Dendritic cell treated with granulocyte-macrophage colony-stimulating factor and Interleukin-4, amounts not matched to agents 40 ng/mL and 50 ng/mL, for 4 days (primary cell): ENCODE measurements around the gene ZNF521.

Experiments
- H3K27ac Mint-ChIP-seq: one replicate; pipeline ENCODE4 v1.8.0; 2022; ENCODE audit warnings: mild to moderate bottlenecking, mixed read lengths
- H3K27me3 Mint-ChIP-seq: one replicate; pipeline ENCODE4 v1.8.0; 2022; ENCODE audit warnings: mild to moderate bottlenecking, mixed read lengths
- H3K36me3 Mint-ChIP-seq: one replicate; pipeline ENCODE4 v1.8.0; 2022; ENCODE audit warnings: low read depth, mixed read lengths
- H3K4me1 Mint-ChIP-seq: one replicate; pipeline ENCODE4 v1.8.0; 2022; ENCODE audit warnings: low read depth, mixed read lengths
- H3K4me3 Mint-ChIP-seq: one replicate; pipeline ENCODE4 v1.8.0; 2022; ENCODE audit warnings: mild to moderate bottlenecking, moderate library complexity, mixed read lengths
- H3K9me3 Mint-ChIP-seq: one replicate; pipeline ENCODE4 v1.8.0; 2022; ENCODE audit warnings: mixed read lengths
- intact Hi-C: fragments of 100-400 bp; cut with micrococcal nuclease; formaldehyde crosslinking; loops from one replicate; pipeline ENCODE4 v1.15.0; 2022

ZNF521 gene

DNA sequence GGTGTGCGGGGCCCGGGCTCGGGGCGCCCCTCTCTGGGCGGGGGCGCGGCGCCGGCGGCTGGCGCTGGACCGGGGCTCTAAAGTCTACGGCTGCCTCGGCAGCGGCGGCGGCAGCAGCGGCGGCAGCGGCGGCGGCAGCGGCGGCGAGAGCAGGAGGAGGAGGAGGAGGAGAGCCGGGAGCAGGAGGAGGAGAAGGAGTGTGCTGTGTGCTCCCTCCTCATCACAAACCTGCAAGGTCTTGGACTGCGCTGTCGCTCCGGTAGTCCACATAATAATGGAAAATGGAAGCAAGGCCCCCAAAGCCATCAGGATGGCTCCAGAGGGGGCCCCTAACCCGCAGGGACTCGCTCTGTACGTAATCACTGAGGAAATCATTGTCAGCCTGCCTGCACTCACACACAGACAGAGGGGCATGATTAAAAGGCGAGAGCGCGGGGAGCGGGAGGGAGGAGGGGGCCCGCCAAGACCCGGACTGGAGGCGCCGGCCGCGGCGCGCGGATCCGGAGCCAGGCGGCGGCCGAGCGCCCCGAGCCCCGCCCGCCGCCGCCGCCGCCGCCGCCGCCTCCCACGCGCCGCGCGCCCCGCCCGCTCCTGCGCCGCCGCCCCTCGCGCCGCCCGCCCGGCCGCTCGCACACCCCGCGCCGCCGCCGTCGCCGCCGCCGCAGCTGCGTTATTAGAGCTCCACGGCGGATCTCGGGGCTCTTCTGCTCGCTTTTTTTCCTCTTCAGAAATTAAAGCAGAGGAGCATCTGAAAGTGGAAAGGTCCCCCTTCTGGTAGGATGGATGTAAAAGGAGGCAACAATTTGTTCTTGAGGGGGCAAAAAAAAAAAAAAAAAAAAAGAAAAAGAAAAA is at the start of gene ZNF521:
ZNF521 (minus strand) TSS at position 390 of the 852 bp plus-strand sequence. CDS start 1,220 bp downstream, outside the sequence.
- H3K27me3 Mint-ChIP-seq, result peaks cover 60% of the 10 kb centered on the region
- peak within 1 kb of the TSS; percentile 91 for H3K4me3 Mint-ChIP-seq
- H3K36me3 Mint-ChIP-seq, result no peaks in the 10 kb centered on the region
- no peak within 1 kb of the TSS for H3K27ac Mint-ChIP-seq
- H3K4me1 Mint-ChIP-seq, result peaks cover 14% of the 10 kb centered on the region
- intact Hi-C loops, result loop anchor here (10.0 kb wide), 2 partner anchors 117 to 153 kb away; no protein-coding TSS in a partner anchor
- H3K9me3 Mint-ChIP-seq, result no peaks in the 10 kb centered on the region

DNA sequence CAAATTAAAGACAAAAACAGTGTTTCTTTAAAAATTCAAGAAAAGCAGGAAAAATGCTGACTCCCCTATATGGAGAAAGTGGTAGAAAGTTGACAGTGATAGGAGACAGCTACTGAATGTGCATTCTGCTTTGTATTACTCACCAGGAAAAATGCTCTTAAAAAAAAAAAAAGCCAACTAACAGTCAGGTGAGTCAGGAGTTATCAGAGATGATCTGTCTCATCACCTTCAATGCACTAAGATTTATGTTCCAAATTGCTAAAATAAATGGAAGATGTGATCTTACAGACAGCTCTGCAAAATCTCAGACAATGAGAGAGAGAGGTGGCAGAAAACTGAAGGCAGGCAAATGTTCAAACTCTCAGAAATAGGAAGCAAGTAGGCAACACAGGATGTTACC is 47.6 kb upstream of the ZNF521 start:
- no peak overlapping the region for H3K4me3 Mint-ChIP-seq
- no peak overlapping the region for H3K27ac Mint-ChIP-seq
- no peaks in the 10 kb centered on the region for H3K36me3 Mint-ChIP-seq
- intact Hi-C loops, result no loop called here
- H3K27me3 Mint-ChIP-seq, result no peaks in the 10 kb centered on the region
- no peaks in the 10 kb centered on the region for H3K4me1 Mint-ChIP-seq
- peaks cover 13% of the 10 kb centered on the region for H3K9me3 Mint-ChIP-seq

DNA sequence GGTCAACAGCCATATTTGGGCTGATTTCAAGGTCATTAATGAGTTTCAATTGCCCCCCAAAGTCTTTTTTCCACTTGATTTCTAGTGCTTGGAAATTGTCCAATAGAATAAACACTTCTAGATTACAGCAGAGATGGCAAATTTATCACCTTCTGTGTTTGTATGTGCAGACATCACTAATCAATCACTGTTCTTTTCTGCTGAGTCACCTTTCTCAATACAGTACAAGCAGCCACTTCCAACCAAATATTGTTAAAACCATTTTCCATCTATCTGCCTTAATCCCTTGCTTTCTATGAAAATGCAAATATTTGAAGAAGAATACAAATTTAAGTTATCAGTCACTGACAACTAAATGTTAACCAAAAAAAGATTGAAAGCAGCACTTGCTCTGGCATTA is 40.2 kb upstream of the ZNF521 start:
- Mint-ChIP-seq H3K36me3 (no peaks in the 10 kb centered on the region), H3K4me1 (no peaks in the 10 kb centered on the region), H3K4me3 (no peak overlapping the region), H3K27me3 (no peaks in the 10 kb centered on the region), H3K9me3 (peaks cover 29% of the 10 kb centered on the region), H3K27ac (no peak overlapping the region)
- intact Hi-C loops, result no loop called here

DNA sequence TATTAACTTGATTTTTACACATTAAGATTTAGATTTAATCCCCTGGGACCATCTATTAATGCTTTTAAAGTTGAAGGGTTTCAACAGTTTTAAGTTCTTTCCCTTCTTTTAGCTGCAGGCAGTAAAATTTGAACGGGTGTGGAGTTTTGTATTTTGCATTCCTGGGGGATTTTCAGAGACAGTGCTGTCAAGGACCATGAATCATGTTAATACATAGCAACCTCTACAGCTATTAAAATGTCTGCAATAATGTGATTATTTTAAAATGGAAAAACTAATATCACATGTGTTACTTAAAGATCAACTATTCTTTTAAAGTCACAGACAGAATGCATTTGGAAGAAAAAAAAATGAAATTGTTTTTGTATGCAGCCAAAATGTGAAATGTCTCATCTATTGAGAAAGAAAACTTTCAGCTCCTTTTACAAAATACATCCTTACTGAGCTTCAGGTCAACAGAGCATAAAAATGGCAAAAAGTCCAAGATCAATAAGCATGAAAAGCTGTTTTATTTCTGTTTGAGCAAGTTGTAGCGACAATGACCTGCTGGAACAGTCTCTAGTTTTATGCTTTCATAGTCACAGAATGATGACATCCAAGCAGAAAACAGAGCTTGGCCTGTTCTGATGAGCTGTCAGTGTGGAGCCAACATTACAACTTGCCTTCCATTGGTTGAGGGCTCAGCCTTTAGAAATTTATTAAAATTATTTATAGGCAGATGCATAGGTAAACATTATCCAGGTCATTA is 21.6 kb upstream of the ZNF521 start:
- Mint-ChIP-seq H3K36me3 (no peaks in the 10 kb centered on the region), H3K27ac (no peak overlapping the region), H3K4me3 (no peak overlapping the region), H3K4me1 (no peaks in the 10 kb centered on the region), H3K9me3 (no peaks in the 10 kb centered on the region), H3K27me3 (no peaks in the 10 kb centered on the region)
- intact Hi-C loops, result no loop called here

DNA sequence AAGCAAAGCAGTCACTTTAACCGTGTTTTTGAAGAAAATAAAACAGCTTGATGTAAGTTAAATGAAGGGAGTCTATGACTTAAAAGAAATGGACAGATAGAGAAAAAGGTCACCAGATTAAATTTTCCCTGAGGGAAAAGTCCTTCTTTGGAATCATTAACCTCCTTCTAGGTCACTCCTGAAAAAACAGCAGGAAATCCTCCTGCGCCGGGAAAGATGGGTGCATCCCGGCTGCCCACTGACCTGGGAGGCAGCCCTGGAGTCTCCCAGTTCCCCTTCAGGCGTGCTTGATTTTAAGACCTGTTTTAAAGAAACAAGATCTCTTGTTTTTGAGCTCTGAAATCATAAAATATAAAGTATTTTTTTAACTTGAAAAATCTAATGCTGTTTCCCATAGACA is 18.4 kb upstream of the ZNF521 start:
- no peaks in the 10 kb centered on the region for H3K9me3 Mint-ChIP-seq
- no peaks in the 10 kb centered on the region for H3K27me3 Mint-ChIP-seq
- no peak overlapping the region for H3K27ac Mint-ChIP-seq
- H3K4me3 Mint-ChIP-seq, result no peak overlapping the region
- no peaks in the 10 kb centered on the region for H3K4me1 Mint-ChIP-seq
- intact Hi-C loops, result no loop called here
- H3K36me3 Mint-ChIP-seq, result no peaks in the 10 kb centered on the region

DNA sequence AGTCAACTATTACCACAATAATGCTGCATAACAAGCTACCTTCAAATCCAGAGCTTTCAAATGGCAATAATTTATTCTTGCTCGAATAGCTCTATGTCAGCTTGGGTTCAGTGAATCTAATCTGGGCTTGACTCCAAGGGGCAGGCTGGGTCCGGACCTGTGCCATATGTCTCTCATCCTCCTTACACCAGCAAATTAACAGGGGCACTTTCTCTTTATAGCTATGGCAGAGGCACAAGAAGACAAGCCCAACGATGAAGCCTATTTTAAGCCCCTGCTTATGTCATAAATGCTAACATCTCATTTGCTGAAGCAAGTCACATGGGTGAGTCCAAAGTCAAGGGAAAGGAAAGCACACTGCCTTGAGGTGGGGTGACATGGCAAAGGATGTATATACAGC is 13.3 kb upstream of the ZNF521 start:
- Mint-ChIP-seq H3K36me3 (no peaks in the 10 kb centered on the region), H3K9me3 (no peaks in the 10 kb centered on the region), H3K4me3 (no peak overlapping the region), H3K4me1 (no peaks in the 10 kb centered on the region), H3K27me3 (no peaks in the 10 kb centered on the region), H3K27ac (no peak overlapping the region)
- intact Hi-C loops, result no loop called here

DNA sequence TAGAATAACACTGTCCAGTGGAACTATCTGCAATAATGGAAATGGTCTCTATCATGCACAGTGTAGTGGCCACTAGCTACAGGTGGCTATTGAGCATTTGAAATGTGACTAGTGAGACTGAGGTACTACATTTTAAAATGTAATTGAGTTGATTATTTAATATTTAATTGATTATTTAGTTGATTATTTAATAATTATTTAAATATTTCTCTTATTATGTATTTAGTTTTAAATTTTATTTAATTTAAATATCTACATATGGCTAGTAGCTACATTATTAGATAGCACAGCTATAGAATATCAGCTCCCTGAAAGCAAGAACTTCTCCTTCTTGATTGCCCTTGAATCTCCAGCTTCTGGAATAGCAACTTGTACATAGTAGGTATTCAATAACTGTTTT is 12.8 kb upstream of the ZNF521 start:
- Mint-ChIP-seq H3K9me3 (no peaks in the 10 kb centered on the region), H3K27ac (no peak overlapping the region), H3K36me3 (no peaks in the 10 kb centered on the region), H3K27me3 (no peaks in the 10 kb centered on the region), H3K4me3 (no peak overlapping the region), H3K4me1 (no peaks in the 10 kb centered on the region)
- intact Hi-C loops, result no loop called here

DNA sequence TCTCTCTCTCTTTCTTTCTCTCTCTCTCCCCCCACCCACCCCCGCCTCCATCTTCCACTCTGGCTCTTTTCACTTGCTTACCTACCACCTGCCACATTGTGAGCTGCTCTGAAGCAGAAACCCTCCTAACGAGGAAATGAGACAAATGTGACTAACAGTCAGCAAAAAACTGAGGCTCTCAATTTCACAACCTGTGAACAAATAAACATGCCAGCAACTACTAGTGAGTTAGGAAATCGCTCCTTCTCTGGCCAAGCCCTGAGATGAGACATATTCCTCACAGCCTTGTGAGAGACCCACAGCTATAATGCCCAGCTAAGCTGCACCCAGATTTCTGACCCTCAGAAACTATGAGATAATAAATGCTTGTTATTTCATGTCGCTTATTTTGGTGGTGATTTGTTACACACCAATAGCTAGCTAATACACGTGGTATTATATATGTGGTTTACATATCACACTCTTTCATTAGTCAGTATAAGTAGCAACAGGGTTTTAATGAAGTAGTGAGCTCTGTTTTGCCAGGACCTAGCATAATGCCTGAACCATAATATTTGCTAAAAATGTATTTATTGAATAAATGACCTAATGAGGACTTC is 8.4 kb upstream of the ZNF521 start:
- H3K36me3 Mint-ChIP-seq, result no peaks in the 10 kb centered on the region

DNA sequence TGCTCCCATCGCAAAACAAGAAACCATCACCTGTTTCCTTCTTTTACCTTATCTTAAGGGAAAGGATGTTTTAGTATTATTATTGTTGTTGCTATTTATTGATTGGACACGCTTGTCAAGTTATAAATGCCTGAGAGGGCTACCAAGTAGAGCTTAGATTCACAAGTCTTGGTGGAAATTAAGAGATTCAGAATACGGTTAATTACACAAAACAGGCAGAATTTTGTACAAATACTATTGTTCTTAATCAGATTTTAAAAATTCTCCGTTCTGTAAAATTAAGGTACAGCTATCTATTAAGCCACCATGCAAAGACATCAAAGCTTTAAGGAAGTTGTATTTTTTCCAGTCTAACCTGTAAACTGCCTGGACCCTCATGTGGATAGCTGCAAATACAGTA is 1.1 kb upstream of the ZNF521 start:
- Mint-ChIP-seq H3K4me3 (no peak overlapping the region), H3K4me1 (peaks cover 14% of the 10 kb centered on the region), H3K27me3 (peaks cover 51% of the 10 kb centered on the region), H3K27ac (no peak overlapping the region), H3K9me3 (no peaks in the 10 kb centered on the region), H3K36me3 (no peaks in the 10 kb centered on the region)
- intact Hi-C loops, result loop anchor here (10.0 kb wide), 2 partner anchors 118 to 152 kb away; no protein-coding TSS in a partner anchor

More for the DNA sequence above, 8.4 kb upstream of the ZNF521 start:
- intact Hi-C loops, result no loop called here
- Mint-ChIP-seq H3K27ac (no peak overlapping the region), H3K4me1 (no peaks in the 10 kb centered on the region), H3K9me3 (no peaks in the 10 kb centered on the region), H3K4me3 (no peak overlapping the region), H3K27me3 (no peaks in the 10 kb centered on the region)

DNA sequence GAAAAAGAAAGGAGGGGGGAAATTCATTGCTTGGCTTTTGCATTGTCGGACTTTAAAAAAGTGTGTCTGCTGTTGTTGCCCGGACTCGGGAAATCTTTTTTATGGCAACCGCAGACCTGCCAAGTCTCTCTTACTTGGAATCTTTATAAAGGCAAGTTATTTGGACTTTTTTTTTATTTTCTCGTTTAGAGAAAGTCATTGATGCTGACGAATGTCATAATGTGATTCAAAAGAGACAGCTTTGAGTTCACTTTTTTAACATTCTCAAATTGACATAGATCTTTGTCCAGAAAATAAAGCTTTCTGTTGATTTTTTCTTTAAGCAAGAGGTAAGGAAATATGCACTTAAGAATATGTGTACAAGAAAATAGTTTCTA is 651 bp upstream of the ZNF521 start:
- peaks cover 14% of the 10 kb centered on the region for H3K4me1 Mint-ChIP-seq
- H3K27me3 Mint-ChIP-seq, result peaks cover 56% of the 10 kb centered on the region
- intact Hi-C loops, result loop anchor here (10.0 kb wide), 2 partner anchors 118 to 152 kb away; no protein-coding TSS in a partner anchor
- no peak overlapping the region for H3K27ac Mint-ChIP-seq
- H3K4me3 Mint-ChIP-seq, result peak overlapping the region; percentile 69
- H3K36me3 Mint-ChIP-seq, result no peaks in the 10 kb centered on the region
- H3K9me3 Mint-ChIP-seq, result no peaks in the 10 kb centered on the region

DNA sequence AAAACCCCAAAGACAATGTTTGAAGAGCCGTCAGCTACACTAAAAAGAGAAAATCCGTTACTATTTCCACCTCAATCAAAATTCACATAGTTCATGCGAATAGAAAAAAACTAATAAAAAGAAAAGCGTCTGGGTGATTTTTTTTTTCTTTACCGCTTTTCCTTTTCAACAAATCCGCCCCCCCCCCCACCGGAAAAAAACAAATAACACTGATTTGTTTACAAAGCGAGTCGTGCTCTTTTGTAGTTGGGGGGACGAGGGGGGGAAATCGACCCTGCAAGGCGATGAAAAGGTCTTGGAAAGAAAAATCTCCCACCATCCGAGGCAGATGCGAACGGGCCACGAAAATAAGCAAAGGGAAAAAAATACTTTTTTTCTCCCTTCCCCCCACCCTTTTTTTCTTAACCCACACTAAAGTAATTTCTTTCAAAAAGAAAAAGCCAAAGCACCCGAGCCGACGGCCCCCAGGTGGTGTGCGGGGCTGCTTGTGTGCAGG is 638 bp downstream of the ZNF521 start:
- no peak overlapping the region for H3K27ac Mint-ChIP-seq
- intact Hi-C loops, result loop anchor here (10.0 kb wide), 2 partner anchors 117 to 153 kb away; no protein-coding TSS in a partner anchor
- peak overlapping the region; percentile 91 for H3K4me3 Mint-ChIP-seq
- no peaks in the 10 kb centered on the region for H3K36me3 Mint-ChIP-seq
- no peaks in the 10 kb centered on the region for H3K9me3 Mint-ChIP-seq
- peaks cover 64% of the 10 kb centered on the region for H3K27me3 Mint-ChIP-seq
- peaks cover 14% of the 10 kb centered on the region for H3K4me1 Mint-ChIP-seq

DNA sequence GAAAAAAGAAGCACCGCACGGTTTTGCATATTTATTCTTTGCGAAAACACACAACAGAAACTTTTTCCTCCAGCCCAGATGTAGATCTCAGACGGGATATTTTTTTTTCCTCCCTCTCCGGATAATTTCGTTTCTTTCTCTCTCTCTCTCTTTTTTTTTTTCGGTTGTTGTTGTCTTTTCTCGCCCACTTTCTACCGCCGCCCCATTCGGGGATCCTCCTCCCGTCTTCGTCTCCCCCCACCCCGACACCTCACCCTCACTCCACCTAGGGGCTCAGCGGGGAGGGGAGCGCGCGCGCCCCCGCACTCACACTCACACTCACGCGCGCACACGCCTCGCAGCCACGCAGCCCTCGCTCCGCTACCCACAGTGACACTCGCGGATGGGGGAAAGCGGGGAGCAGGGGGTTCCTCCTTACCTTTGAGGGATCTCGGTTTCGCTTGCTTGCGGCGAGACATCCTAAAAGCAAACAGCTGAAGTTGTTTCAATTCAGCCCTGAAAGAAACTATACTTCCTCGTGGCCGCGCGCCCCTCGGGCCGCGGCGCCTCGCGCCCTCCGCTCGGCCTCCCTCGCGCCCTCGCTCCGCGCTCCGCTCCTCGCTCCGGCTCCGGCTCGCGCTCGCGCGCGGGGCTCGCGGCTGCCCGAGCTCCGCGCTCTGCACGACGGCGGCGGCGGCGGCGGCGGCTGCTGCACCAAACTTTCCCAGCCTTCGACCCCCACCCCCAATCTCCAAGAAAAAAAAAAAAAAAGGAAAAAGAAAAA is 1.3 kb downstream of the ZNF521 start:
- H3K9me3 Mint-ChIP-seq, result no peaks in the 10 kb centered on the region
- peaks cover 14% of the 10 kb centered on the region for H3K4me1 Mint-ChIP-seq
- H3K4me3 Mint-ChIP-seq, result peak overlapping the region; percentile 91
- H3K27ac Mint-ChIP-seq, result peak overlapping the region; percentile 23
- no peaks in the 10 kb centered on the region for H3K36me3 Mint-ChIP-seq
- intact Hi-C loops, result loop anchor here (10.0 kb wide), 2 partner anchors 116 to 154 kb away; no protein-coding TSS in a partner anchor
- H3K27me3 Mint-ChIP-seq, result peaks cover 66% of the 10 kb centered on the region

DNA sequence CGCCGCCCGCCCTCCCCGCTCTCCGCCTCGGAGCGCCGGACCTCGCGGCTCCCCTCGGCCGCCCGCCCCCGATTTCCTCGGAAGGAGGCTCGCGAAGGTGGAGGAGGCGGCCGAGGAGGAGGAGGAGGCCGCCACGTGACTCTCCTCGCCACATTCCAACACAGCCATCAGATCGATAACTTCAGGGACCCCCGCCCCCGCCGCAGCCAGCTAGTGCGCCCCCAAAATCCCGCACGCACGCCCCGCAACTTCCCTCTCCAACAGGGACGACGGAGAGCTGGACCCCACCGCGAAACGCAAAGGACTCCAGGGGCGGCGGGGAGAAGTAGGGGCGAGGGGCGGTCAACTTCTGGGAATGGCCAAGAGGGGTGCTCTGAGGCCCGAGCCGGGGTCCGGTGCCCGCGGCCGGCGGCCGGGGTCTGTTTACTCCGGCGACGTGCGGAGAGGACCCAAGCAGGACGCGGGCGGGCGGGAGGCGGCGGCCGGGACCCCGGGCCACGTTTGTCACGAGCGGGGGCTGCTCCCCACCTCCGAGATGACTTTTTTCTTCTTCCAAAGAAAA is 2.0 kb downstream of the ZNF521 start:
- peak overlapping the region; percentile 91 for H3K4me3 Mint-ChIP-seq
- no peak overlapping the region for H3K27ac Mint-ChIP-seq
- no peaks in the 10 kb centered on the region for H3K9me3 Mint-ChIP-seq
- peaks cover 70% of the 10 kb centered on the region for H3K27me3 Mint-ChIP-seq
- intact Hi-C loops, result loop anchor here (10.0 kb wide), 2 partner anchors 115 to 155 kb away; no protein-coding TSS in a partner anchor
- H3K4me1 Mint-ChIP-seq, result peaks cover 14% of the 10 kb centered on the region
- H3K36me3 Mint-ChIP-seq, result no peaks in the 10 kb centered on the region
